ENCODE measurements around the gene HIPK3.

- TF ChIP-seq CTCF (IDR thresholded peaks at IDR 0.05; ENCODE audit: insufficient read depth, low read length) (no peak), POLR2AphosphoS5 (IDR thresholded peaks at IDR 0.05; ENCODE audit: low read depth) (no peak), SPI1 (IDR thresholded peaks at IDR 0.05; ENCODE audit: borderline replicate concordance, low read depth) (no peak), REST (IDR thresholded peaks at IDR 0.05; ENCODE audit: insufficient replicate concordance, low read depth) (no peak)
Observed at GRCh38 chr11:33396361-33396760, 139.2 kb downstream of the HIPK3 start.
